ENCODE measurements around the gene WDR37.

DNA sequence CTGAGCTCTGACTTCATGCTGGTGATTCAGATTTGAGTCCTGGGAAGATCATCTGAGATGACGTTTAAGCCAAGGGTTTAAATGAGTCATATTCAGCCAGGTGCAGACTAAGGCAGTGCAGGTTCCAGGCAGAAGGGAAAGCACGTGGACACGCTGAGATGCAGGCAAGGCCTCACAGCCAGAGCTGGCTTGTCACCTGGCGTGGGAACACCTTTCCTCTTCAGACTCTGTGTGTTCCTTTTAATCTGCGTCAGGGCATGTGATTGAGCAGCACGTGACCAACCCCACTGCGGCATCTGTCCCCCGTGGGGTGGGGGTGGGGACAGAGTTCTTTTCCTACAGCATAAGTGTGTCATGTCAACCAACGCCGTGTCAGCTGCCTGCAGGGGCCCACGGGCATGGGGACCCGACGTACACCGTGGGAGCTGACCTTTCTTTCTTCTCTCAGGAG is 19.8 kb upstream of the WDR37 start:
- TF ChIP-seq, protein P1, sequence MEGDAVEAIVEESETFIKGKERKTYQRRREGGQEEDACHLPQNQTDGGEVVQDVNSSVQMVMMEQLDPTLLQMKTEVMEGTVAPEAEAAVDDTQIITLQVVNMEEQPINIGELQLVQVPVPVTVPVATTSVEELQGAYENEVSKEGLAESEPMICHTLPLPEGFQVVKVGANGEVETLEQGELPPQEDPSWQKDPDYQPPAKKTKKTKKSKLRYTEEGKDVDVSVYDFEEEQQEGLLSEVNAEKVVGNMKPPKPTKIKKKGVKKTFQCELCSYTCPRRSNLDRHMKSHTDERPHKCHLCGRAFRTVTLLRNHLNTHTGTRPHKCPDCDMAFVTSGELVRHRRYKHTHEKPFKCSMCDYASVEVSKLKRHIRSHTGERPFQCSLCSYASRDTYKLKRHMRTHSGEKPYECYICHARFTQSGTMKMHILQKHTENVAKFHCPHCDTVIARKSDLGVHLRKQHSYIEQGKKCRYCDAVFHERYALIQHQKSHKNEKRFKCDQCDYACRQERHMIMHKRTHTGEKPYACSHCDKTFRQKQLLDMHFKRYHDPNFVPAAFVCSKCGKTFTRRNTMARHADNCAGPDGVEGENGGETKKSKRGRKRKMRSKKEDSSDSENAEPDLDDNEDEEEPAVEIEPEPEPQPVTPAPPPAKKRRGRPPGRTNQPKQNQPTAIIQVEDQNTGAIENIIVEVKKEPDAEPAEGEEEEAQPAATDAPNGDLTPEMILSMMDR (IDR thresholded peaks at IDR 0.05) = no peak
- TF ChIP-seq POLR2A (IDR thresholded peaks at IDR 0.05) = no peak
